GM19463 (cell line): Measurements from ENCODE around the gene KIF12.
"Not testable (repeated sequence)": the region's sequence is repeated elsewhere in the genome, so short reads cannot be mapped to it uniquely, and the experiment has no call there.

Experiments used
- ATAC-seq: cut with Tn5 transposase; IDR thresholded peaks from one replicate; pipeline ENCODE4 v1.9.1; 2021; ENCODE audit warnings: mild to moderate bottlenecking, moderate library complexity; ENCODE audit not compliant: unreplicated experiment

The KIF12 gene

GRCh38 chr9:114049441-114050225 lies 49.5 kb downstream of the KIF12 start:
- no peak for ATAC-seq

- ATAC-seq = no peak
Measured at GRCh38 chr9:114048533-114049415, 50.3 kb downstream of the KIF12 start.

GRCh38 chr9:114047717-114048116 lies 51.4 kb downstream of the KIF12 start:
- no peak for ATAC-seq

GRCh38 chr9:114046875-114047274 lies 52.2 kb downstream of the KIF12 start:
- no peak for ATAC-seq

- no peak for ATAC-seq
Measured at GRCh38 chr9:114046237-114046755, 52.8 kb downstream of the KIF12 start.

- ATAC-seq = not testable (repeated sequence)
Measured at GRCh38 chr9:114043660-114044059, 55.4 kb downstream of the KIF12 start.
